Mucosa of rectum (tissue), 2 donors: ENCODE measurements around the gene KLRF2.

Source experiments
- H3K27ac ChIP-seq, 2 donors: one replicate each; pipeline ENCODE4 v1.7.0; 2013; ENCODE audit warnings: inconsistent platforms in 2 of 2, low read depth in 2 of 2, low read length in 2 of 2
- H3K27me3 ChIP-seq, 2 donors: one replicate each; pipeline ENCODE4 v1.7.0; 2013; ENCODE audit warnings: low read length in 2 of 2; ENCODE audit not compliant: control insufficient read depth in 2 of 2, insufficient read depth in 2 of 2
- H3K36me3 ChIP-seq, 2 donors: one replicate each; pipeline ENCODE4 v1.7.0; 2013; ENCODE audit warnings: low read length in 2 of 2; ENCODE audit not compliant: control insufficient read depth in 2 of 2, insufficient read depth in 2 of 2
- H3K4me1 ChIP-seq, 2 donors: one replicate each; pipeline ENCODE4 v1.7.0; 2013; ENCODE audit warnings: low read length in 2 of 2, mild to moderate bottlenecking in 1 of 2; ENCODE audit not compliant: control insufficient read depth in 2 of 2, insufficient read depth in 2 of 2
- H3K4me3 ChIP-seq, 2 donors: one replicate each; pipeline ENCODE4 v1.7.0; 2013; ENCODE audit warnings: low read length in 2 of 2
- H3K9ac ChIP-seq, 2 donors: one replicate each; pipeline ENCODE4 v1.7.0; 2013; ENCODE audit warnings: low read length in 2 of 2, low read depth in 1 of 2, mild to moderate bottlenecking in 1 of 2
- H3K9me3 ChIP-seq, 2 donors: one replicate each; pipeline ENCODE4 v1.7.0; 2013; ENCODE audit warnings: low read length in 2 of 2; ENCODE audit not compliant: control insufficient read depth in 2 of 2
- donor health status: healthy.
- donor health status: Normal muscosa, but diverticular disease.

Gene KLRF2

GRCh38 chr12:9908350-9908749, 27.1 kb downstream of the KLRF2 start:
- Histone ChIP-seq H3K27ac (no peak overlapping the region), H3K4me1 (no peaks in the 10 kb centered on the region), H3K9ac (no peak overlapping the region), H3K27me3 (no peaks in the 10 kb centered on the region), H3K4me3 (no peak overlapping the region), H3K36me3 (no peaks in the 10 kb centered on the region), H3K9me3 (peaks cover 4 to 7% of the 10 kb centered on the region in 2 donors)

GRCh38 chr12:9909724-9910123, 28.4 kb downstream of the KLRF2 start:
- no peaks in the 10 kb centered on the region for H3K4me1 ChIP-seq
- no peak overlapping the region for H3K9ac ChIP-seq
- no peak overlapping the region for H3K4me3 ChIP-seq
- peaks cover 4 to 7% of the 10 kb centered on the region in 2 donors for H3K9me3 ChIP-seq
- H3K27ac ChIP-seq, result no peak overlapping the region
- no peaks in the 10 kb centered on the region for H3K27me3 ChIP-seq
- no peaks in the 10 kb centered on the region for H3K36me3 ChIP-seq

- H3K4me3 ChIP-seq, result no peak overlapping the region
- peaks cover 4 to 7% of the 10 kb centered on the region in 2 donors for H3K9me3 ChIP-seq
- H3K4me1 ChIP-seq, result no peaks in the 10 kb centered on the region
- H3K27me3 ChIP-seq, result no peaks in the 10 kb centered on the region
- H3K36me3 ChIP-seq, result no peaks in the 10 kb centered on the region
- no peak overlapping the region for H3K9ac ChIP-seq
- H3K27ac ChIP-seq, result no peak overlapping the region
Observed at GRCh38 chr12:9910716-9911421, 29.6 kb downstream of the KLRF2 start.

GRCh38 chr12:9911708-9912107, 30.4 kb downstream of the KLRF2 start:
- Histone ChIP-seq H3K36me3 (no peaks in the 10 kb centered on the region), H3K27me3 (no peaks in the 10 kb centered on the region), H3K27ac (no peak overlapping the region), H3K4me1 (no peaks in the 10 kb centered on the region), H3K9ac (no peak overlapping the region), H3K9me3 (peaks cover 4 to 7% of the 10 kb centered on the region in 2 donors), H3K4me3 (no peak overlapping the region)

- H3K36me3 ChIP-seq, result no peaks in the 10 kb centered on the region
- no peak overlapping the region for H3K9ac ChIP-seq
- H3K27ac ChIP-seq, result no peak overlapping the region
- H3K27me3 ChIP-seq, result no peaks in the 10 kb centered on the region
- no peaks in the 10 kb centered on the region for H3K9me3 ChIP-seq
- no peak overlapping the region for H3K4me3 ChIP-seq
- H3K4me1 ChIP-seq, result no peaks in the 10 kb centered on the region
Observed at GRCh38 chr12:9919443-9919842, 38.2 kb downstream of the KLRF2 start.

GRCh38 chr12:9920451-9920850, 39.2 kb downstream of the KLRF2 start:
- no peak overlapping the region for H3K4me3 ChIP-seq

GRCh38 chr12:9922429-9922828, 41.1 kb downstream of the KLRF2 start:
- no peaks in the 10 kb centered on the region for H3K9me3 ChIP-seq
- no peak overlapping the region for H3K4me3 ChIP-seq
- H3K27me3 ChIP-seq, result no peaks in the 10 kb centered on the region
- no peak overlapping the region for H3K27ac ChIP-seq
- no peaks in the 10 kb centered on the region for H3K4me1 ChIP-seq
- H3K9ac ChIP-seq, result no peak overlapping the region
- H3K36me3 ChIP-seq, result no peaks in the 10 kb centered on the region

More at GRCh38 chr12:9920451-9920850, 39.2 kb downstream of the KLRF2 start:
- Histone ChIP-seq H3K27ac (no peak overlapping the region), H3K9me3 (no peaks in the 10 kb centered on the region), H3K27me3 (no peaks in the 10 kb centered on the region), H3K4me1 (no peaks in the 10 kb centered on the region), H3K36me3 (no peaks in the 10 kb centered on the region), H3K9ac (no peak overlapping the region)

GRCh38 chr12:9925705-9926393, 44.6 kb downstream of the KLRF2 start:
- no peaks in the 10 kb centered on the region for H3K36me3 ChIP-seq
- no peaks in the 10 kb centered on the region for H3K27me3 ChIP-seq
- no peaks in the 10 kb centered on the region for H3K9me3 ChIP-seq
- H3K9ac ChIP-seq, result no peak overlapping the region
- no peaks in the 10 kb centered on the region for H3K4me1 ChIP-seq
- H3K27ac ChIP-seq, result no peak overlapping the region
- H3K4me3 ChIP-seq, result peak overlapping the region; percentile 41 to 61

- no peaks in the 10 kb centered on the region for H3K9me3 ChIP-seq
- no peak overlapping the region for H3K9ac ChIP-seq
- no peaks in the 10 kb centered on the region for H3K4me1 ChIP-seq
- H3K27me3 ChIP-seq, result no peaks in the 10 kb centered on the region
- no peak overlapping the region for H3K4me3 ChIP-seq
- no peak overlapping the region for H3K27ac ChIP-seq
- no peaks in the 10 kb centered on the region for H3K36me3 ChIP-seq
Observed at GRCh38 chr12:9926876-9927275, 45.6 kb downstream of the KLRF2 start.

GRCh38 chr12:9928607-9929006, 47.3 kb downstream of the KLRF2 start:
- H3K4me1 ChIP-seq, result peaks cover 0 to 3% of the 10 kb centered on the region in 2 donors
- H3K4me3 ChIP-seq, result no peak overlapping the region
- no peaks in the 10 kb centered on the region for H3K9me3 ChIP-seq
- H3K27me3 ChIP-seq, result no peaks in the 10 kb centered on the region
- H3K9ac ChIP-seq, result no peak overlapping the region
- no peaks in the 10 kb centered on the region for H3K36me3 ChIP-seq
- H3K27ac ChIP-seq, result no peak overlapping the region
